A673 (cell line): ENCODE data around the gene DARS1. TPM values are rescaled to one million over a fixed set of nuclear protein-coding genes. Genes with fewer than 3 reads are reported as not detected.

Experiments used
- BruUV-seq: library from RNA; stranded (reverse); fragments of 400-500 nt; replicated peaks from 2 replicates; lab custom pipeline; 2021; lab: Mats Ljungman, UMichigan
- CTCF ChIA-PET: fragments of 300-600 bp; sonication (Branson Sonifier 250); formaldehyde crosslinking; loops from one replicate; lab custom pipeline; 2022; ENCODE audit warnings: antibody characterized with exemption; lab: Charles Lee
- POLR2A ChIA-PET: fragments of 300-600 bp; sonication (Branson Sonifier 250); formaldehyde crosslinking; loops from one replicate; lab custom pipeline; 2022; ENCODE audit warnings: antibody characterized with exemption; ENCODE audit not compliant: low non-redundant PET; lab: Charles Lee
- DNase-seq: peaks from one replicate; pipeline ENCODE4 v3.0.0-alpha.2; 2015; ENCODE audit warnings: low spot score
- H3K27ac ChIP-seq: fragments of 200-600 bp; sonication (generic); 2 replicates; pipeline ENCODE4 v1.5.1; 2016; ENCODE audit warnings: mixed run types, low read depth, mild to moderate bottlenecking, mixed read lengths, antibody characterized with exemption, low read length; ENCODE audit not compliant: poor library complexity, severe bottlenecking
- H3K27me3 ChIP-seq: fragments of 200-600 bp; sonication (generic); replicated peaks from 2 replicates; pipeline ENCODE4 v1.6.1; 2017; ENCODE audit warnings: mixed run types, low read depth, mild to moderate bottlenecking, mixed read lengths, antibody characterized with exemption, low read length; ENCODE audit not compliant: insufficient read depth, poor library complexity
- H3K36me3 ChIP-seq: fragments of 200-600 bp; sonication (generic); 2 replicates; pipeline ENCODE4 v1.6.1; 2016; ENCODE audit warnings: mixed run types, mild to moderate bottlenecking, mixed read lengths, antibody characterized with exemption, low read length; ENCODE audit not compliant: insufficient read depth, poor library complexity, severe bottlenecking
- H3K4me1 ChIP-seq: fragments of 200-600 bp; sonication (generic); 2 replicates; pipeline ENCODE4 v1.6.1; 2017; ENCODE audit warnings: mixed run types, mild to moderate bottlenecking, mixed read lengths, antibody characterized with exemption, low read length; ENCODE audit not compliant: insufficient read depth, poor library complexity, severe bottlenecking
- H3K4me3 ChIP-seq: fragments of 200-600 bp; sonication (generic); 2 replicates; pipeline ENCODE4 v1.5.1; 2016; ENCODE audit warnings: low read depth, mixed run types, mild to moderate bottlenecking, mixed read lengths, low read length; ENCODE audit not compliant: poor library complexity, severe bottlenecking
- H3K9me3 ChIP-seq: fragments of 200-600 bp; sonication (generic); 2 replicates; pipeline ENCODE4 v1.6.1; 2016; ENCODE audit warnings: mixed run types, low read depth, mild to moderate bottlenecking, mixed read lengths, antibody characterized with exemption, low read length; ENCODE audit not compliant: poor library complexity, severe bottlenecking
- CTCF ChIP-seq: fragments of 300-800, 200-600 bp; sonication (generic); conservative IDR thresholded peaks from 2 replicates; pipeline ENCODE4 v1.5.1; 2017; ENCODE audit warnings: low read depth, mild to moderate bottlenecking, antibody characterized with exemption, low read length, moderate library complexity, mixed read lengths
- EZH2 ChIP-seq: fragments of 200-600 bp; sonication (generic); IDR thresholded peaks from 2 replicates; pipeline ENCODE4 v1.6.1; 2017; ENCODE audit warnings: borderline replicate concordance, low read depth, mild to moderate bottlenecking, mixed read lengths, antibody characterized with exemption, low read length; ENCODE audit not compliant: poor library complexity, severe bottlenecking
- intact Hi-C: fragments of 100-400 bp; cut with micrococcal nuclease; formaldehyde crosslinking; loops from one replicate; pipeline ENCODE4 v1.10.0; 2022; ENCODE audit not compliant: unreplicated experiment
- total RNA-seq: library from RNA; stranded (reverse); gene quantifications from 2 replicates; pipeline ENCODE4 v1.2.3, GENCODE V29; 2021

The DARS1 gene
- total RNA-seq, 1 experiment from 2014 or later, result 63.6 TPM

DNA sequence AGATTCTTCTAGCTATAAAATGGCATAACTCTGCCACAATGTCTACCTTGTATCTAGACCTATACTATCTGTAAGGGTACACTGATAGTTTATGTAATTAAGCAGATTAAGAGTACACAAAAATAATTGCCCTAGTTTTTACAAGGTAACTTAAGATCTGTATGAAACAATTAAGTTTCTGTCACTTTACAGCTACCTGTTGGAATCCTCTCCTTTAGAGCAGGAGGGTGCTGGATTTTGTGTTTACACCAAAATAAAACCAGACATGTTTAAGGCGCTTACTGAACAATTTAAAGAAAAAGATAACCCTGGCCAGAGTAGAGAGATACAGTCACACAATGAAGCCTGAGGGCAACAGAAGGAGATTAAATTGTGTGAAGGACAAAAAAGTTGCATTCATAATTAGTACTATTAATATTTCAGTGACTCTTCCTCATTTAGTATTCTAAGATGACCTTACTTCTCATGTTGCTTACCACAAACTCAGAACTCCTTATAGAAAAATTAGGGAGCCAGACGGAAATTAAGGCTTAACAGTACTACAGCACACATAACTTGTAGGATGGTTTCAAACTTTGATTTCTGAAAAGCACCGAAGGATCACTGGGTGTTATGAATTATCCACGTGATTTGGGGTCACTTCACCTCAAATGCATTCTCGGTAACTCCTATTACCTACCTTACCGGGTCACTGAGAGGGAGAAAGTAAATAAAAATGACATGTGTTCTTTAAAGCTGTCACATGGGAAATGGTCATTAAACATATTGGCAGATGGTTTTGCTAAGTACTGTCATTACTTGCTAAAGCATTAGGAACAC lies 1.0 kb downstream of the DARS1 start:
- CTCF ChIA-PET, result no interaction called here
- H3K27ac ChIP-seq, result peak overlapping the region; percentile 98
- TSS peak; percentile 57 for BruUV-seq

GRCh38 chr2:135980434-135981079 lies 4.9 kb downstream of the DARS1 start:
- CTCF ChIA-PET, result no interaction called here
- DNase-seq, result no peak
- no peak for TF ChIP-seq EZH2
- no peak for TF ChIP-seq CTCF
- no peaks in the 10 kb centered on the region for H3K9me3 ChIP-seq
- H3K4me3 ChIP-seq, result no peak overlapping the region
- H3K27me3 ChIP-seq, result no peaks in the 10 kb centered on the region
- no TSS peak for BruUV-seq
- H3K4me1 ChIP-seq, result peaks cover 14% of the 10 kb centered on the region
- POLR2A ChIA-PET, result no interaction called here
- intact Hi-C loops, result no loop called here
- peaks cover 32% of the 10 kb centered on the region for H3K36me3 ChIP-seq
- H3K27ac ChIP-seq, result no peak overlapping the region

More for the DNA sequence above, 1.0 kb downstream of the DARS1 start:
- Histone ChIP-seq H3K9me3 (no peaks in the 10 kb centered on the region), H3K27me3 (no peaks in the 10 kb centered on the region), H3K36me3 (peaks cover 8% of the 10 kb centered on the region), H3K4me1 (peaks cover 19% of the 10 kb centered on the region), H3K4me3 (peak overlapping the region; percentile 92)
- POLR2A ChIA-PET, result no interaction called here
- no peak for DNase-seq
- TF ChIP-seq EZH2 (no peak), CTCF (no peak)
- intact Hi-C loops, result no loop called here

DNA sequence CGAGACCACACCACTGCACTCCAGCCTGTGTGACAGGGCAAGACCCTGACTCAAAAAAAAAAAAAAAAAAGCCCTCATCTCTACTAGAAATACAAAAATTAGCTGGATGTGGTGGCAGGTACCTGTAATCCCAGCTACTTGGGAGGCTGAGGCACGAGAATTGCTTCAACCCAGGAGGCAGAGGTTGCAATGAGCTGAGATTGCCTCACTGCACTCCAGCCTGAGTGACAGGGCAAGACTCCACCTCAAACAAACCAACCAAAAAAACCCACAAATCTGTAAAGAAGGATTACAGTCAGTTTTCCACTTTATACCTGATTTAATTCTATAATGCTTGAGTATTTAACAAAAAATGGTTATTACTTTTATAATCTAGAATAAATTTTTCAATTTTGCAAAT lies 9.7 kb downstream of the DARS1 start:
- intact Hi-C loops, result no loop called here
- TF ChIP-seq EZH2 (no peak), CTCF (no peak)
- Histone ChIP-seq H3K9me3 (no peaks in the 10 kb centered on the region), H3K4me3 (no peak overlapping the region), H3K27ac (no peak overlapping the region), H3K4me1 (no peaks in the 10 kb centered on the region), H3K36me3 (peaks cover 28% of the 10 kb centered on the region), H3K27me3 (no peaks in the 10 kb centered on the region)
- ChIA-PET CTCF (no interaction called here), POLR2A (no interaction called here)
- no TSS peak for BruUV-seq
- no peak for DNase-seq
